NCI-H1694 treated with DMSO at 0.1 percent for 48 hours (cell line): ENCODE measurements around the gene OR2T34.
"Not testable (repeated sequence)": the region's sequence is repeated elsewhere in the genome, so short reads cannot be mapped to it uniquely, and the experiment has no call there.

Experiments
- DNase-seq: peaks from one replicate; lab custom pipeline; 2025; lab: John Stamatoyannopoulos, UW

The OR2T34 gene

GRCh38 chr1:248551027-248551426 is 23.5 kb downstream of the OR2T34 start:
- not testable (repeated sequence) for DNase-seq

- DNase-seq, result not testable (repeated sequence)
Measured at GRCh38 chr1:248547383-248547782, 27.2 kb downstream of the OR2T34 start.

- not testable (repeated sequence) for DNase-seq
Measured at GRCh38 chr1:248537449-248537848, 37.1 kb downstream of the OR2T34 start.
